HepG2 (cell line): ENCODE data around the gene BBIP1. TPM values are rescaled to one million over a fixed set of nuclear protein-coding genes. Genes with fewer than 3 reads are reported as not detected.

ENCODE experiments used
- ATAC-seq: fragments of 200-7000 bp; cut with Tn5 transposase; 3 replicates; pipeline ENCODE4 v1.9.1; 2020; ENCODE audit warnings: mild to moderate bottlenecking, moderate library complexity
- BruUV-seq: library from RNA; stranded (reverse); fragments of 400-500 nt; replicated peaks from 2 replicates; lab custom pipeline; 2021; lab: Mats Ljungman, UMichigan
- CTCF ChIA-PET: fragments of 300-600 bp; formaldehyde crosslinking; extraction: SDS; loops from one replicate; lab custom pipeline; 2021; ENCODE audit warnings: low total read pairs, inconsistent platforms, low intra/inter-chr PET ratio; lab: Yijun Ruan, JAX
- POLR2A ChIA-PET: fragments of 350-600 bp; sonication (Branson Sonifier 250); formaldehyde crosslinking; loops from one replicate; lab custom pipeline; 2020; ENCODE audit warnings: antibody characterized with exemption, inconsistent platforms; lab: Yijun Ruan, JAX
- DNase-seq: peaks from one replicate; pipeline ENCODE4 v3.0.0-alpha.2; 2015; ENCODE audit warnings: low spot score
- FAIRE-seq: peaks from 3 replicates; lab custom pipeline; 2011; peaks lifted over from hg19 to GRCh38; lab: Jason Lieb, UNC
- H2AFZ ChIP-seq: one replicate; pipeline ENCODE4 v1.6.1; 2011; ENCODE audit warnings: low read length, inconsistent platforms
- H3K27ac ChIP-seq: fragments of 300-600 bp; 3 replicates; pipeline ENCODE4 v1.8.0; 2011; ENCODE audit warnings: mixed run types, mild to moderate bottlenecking, mixed read lengths, low read length, inconsistent platforms; ENCODE audit not compliant: insufficient read depth; ENCODE audit errors: extremely low read length
- H3K27me3 ChIP-seq, 2 experiments: fragments of 200-600 bp in 1 of 2; 2 replicates in 1 of 2; 3 replicates in 1 of 2; pipeline versions ENCODE4 v1.6.0 to v1.8.0; 2011; ENCODE audit warnings: low read length in 2 of 2, mild to moderate bottlenecking in 2 of 2, moderate library complexity in 2 of 2, inconsistent platforms in 1 of 2; ENCODE audit not compliant: insufficient read depth in 2 of 2, control insufficient read depth in 1 of 2
- H3K36me3 ChIP-seq, 2 experiments: fragments of 200-600 bp in 1 of 2; replicated peaks in 1 of 2; 2 replicates in 1 of 2; 3 replicates in 1 of 2; pipeline versions ENCODE4 v1.5.1 to v1.8.0; 2011; ENCODE audit warnings: low read length in 2 of 2, inconsistent platforms in 1 of 2; ENCODE audit not compliant: insufficient read depth in 2 of 2, control insufficient read depth in 1 of 2
- H3K4me1 ChIP-seq: 2 replicates; pipeline ENCODE4 v1.5.1; 2012; ENCODE audit warnings: low read length, inconsistent platforms; ENCODE audit not compliant: insufficient read depth
- H3K4me2 ChIP-seq: 2 replicates; pipeline ENCODE4 v1.6.0; 2011; ENCODE audit warnings: low read depth, low read length, inconsistent platforms
- H3K4me3 ChIP-seq, 3 experiments: fragments of 200-600 bp in 1 of 3; sonication (generic), shearing (Covaris generic) in 1 of 3; replicated peaks in 1 of 3; 2 replicates each; pipeline ENCODE4 v1.5.1; 2011 to 2016; ENCODE audit warnings: low read length in 3 of 3, inconsistent platforms in 2 of 3, low read depth in 2 of 3, mild to moderate bottlenecking in 2 of 3, control low read depth in 1 of 3, mixed read lengths in 1 of 3; ENCODE audit not compliant: insufficient read depth in 1 of 3
- H3K79me2 ChIP-seq: one replicate; pipeline ENCODE4 v1.6.1; 2011; ENCODE audit warnings: low read length, inconsistent platforms; ENCODE audit not compliant: insufficient read depth
- H3K9ac ChIP-seq: 2 replicates; pipeline ENCODE4 v1.6.0; 2011; ENCODE audit warnings: mild to moderate bottlenecking, low read depth, low read length, inconsistent platforms; ENCODE audit not compliant: insufficient read depth
- H3K9me3 ChIP-seq: 2 replicates; pipeline ENCODE4 v1.5.1; 2012; ENCODE audit warnings: mild to moderate bottlenecking, low read length
- H4K20me1 ChIP-seq: 2 replicates; pipeline ENCODE4 v1.6.0; 2011; ENCODE audit warnings: inconsistent platforms, mild to moderate bottlenecking, low read length, moderate library complexity; ENCODE audit not compliant: insufficient read depth
- CEBPZ ChIP-seq: IDR thresholded peaks from 2 replicates; pipeline ENCODE4 v1.6.1; 2012; ENCODE audit warnings: low read length, improper control_type of control experiment
- DPF2 ChIP-seq: sonication (generic); formaldehyde crosslinking; IDR thresholded peaks from 2 replicates; pipeline ENCODE4 v1.4.0; 2020; ENCODE audit warnings: mild to moderate bottlenecking, low read depth, missing genetic modification reagents, borderline replicate concordance
- GTF2F1 ChIP-seq: fragments of 150-350 bp; IDR thresholded peaks from 2 replicates; pipeline ENCODE4 v1.6.1; 2014; ENCODE audit warnings: low read length
- NFRKB ChIP-seq: fragments of 450-650 bp; IDR thresholded peaks from 2 replicates; pipeline ENCODE4 v1.6.1; 2017
- PHF8 ChIP-seq: sonication (generic); formaldehyde crosslinking; IDR thresholded peaks from 2 replicates; pipeline ENCODE4 v1.5.0; 2020; ENCODE audit warnings: missing genetic modification reagents
- SRSF4 ChIP-seq: fragments of 200-400 bp; formaldehyde crosslinking; IDR thresholded peaks from one replicate; pipeline ENCODE4 v1.6.1; 2018; ENCODE audit warnings: mild to moderate bottlenecking, low read depth, low read length, moderate library complexity; ENCODE audit not compliant: poor library complexity, severe bottlenecking
- ZNF367 ChIP-seq: sonication (generic); formaldehyde crosslinking; IDR thresholded peaks from 2 replicates; pipeline ENCODE4 v1.4.0; 2020; ENCODE audit warnings: missing genetic modification reagents, borderline replicate concordance
- WGBS: methylation state at CpG from one replicate; pipeline ENCODE4 v1.1.6; 2017; ENCODE audit warnings: low lambda C conversion rate; 5-methylcytosine and 5-hydroxymethylcytosine counted together
- in situ Hi-C: cut with HindIII; loops from 2 replicates; pipeline ENCODE4 v1.10.0; 2017; ENCODE audit warnings: low pct_unique_long_range_greater_than_20kb; ENCODE audit not compliant: extremely low pct_ligation_motif_present
- intact Hi-C: fragments of 100-400 bp; cut with micrococcal nuclease; formaldehyde crosslinking; loops from one replicate; pipeline ENCODE4 v1.10.0; 2022; ENCODE audit not compliant: unreplicated experiment
- polyA plus RNA-seq, 8 experiments: library from polyadenylated mRNA; depleted of rRNA in 3 of 8; stranded (reverse) in 7 of 8; unstranded in 1 of 8; fragments of >200 nt; fragmentation: Illumina TruSeq in 4 of 8; extraction: Trizol in 4 of 8; gene quantifications; 2 replicates each; pipeline versions ENCODE4 v1.2.1 to v1.2.3, GENCODE V29; 2011 to 2016; ENCODE audit warnings: low read depth in 4 of 8, missing spikeins in 1 of 8, mixed read lengths in 1 of 8; ENCODE audit not compliant: insufficient read depth in 1 of 8
- total RNA-seq, 5 experiments: library from RNA; depleted of rRNA; stranded (reverse); fragments of >200 nt; fragmentation: Illumina TruSeq; extraction: Trizol; gene quantifications; 2 replicates each; pipeline ENCODE4 v1.2.3, GENCODE V29; 2016; ENCODE audit warnings: low read depth in 1 of 5
- TF ChIP-seq, protein P1 (sequence below): sonication (generic); formaldehyde crosslinking; IDR thresholded peaks from 2 replicates; pipeline ENCODE4 v1.5.0; 2020; ENCODE audit warnings: mild to moderate bottlenecking, missing genetic modification reagents
- TF ChIP-seq, protein P2 (sequence below): IDR thresholded peaks from 2 replicates; pipeline ENCODE4 v1.6.1; 2016; ENCODE audit warnings: low read depth
- TF ChIP-seq, protein P3 (sequence below): IDR thresholded peaks from 2 replicates; pipeline ENCODE4 v1.6.1; 2016; ENCODE audit warnings: control low read depth

Gene BBIP1
- total and polyA plus RNA-seq, 2 of the 13 experiments (the other 11 are each of a cell fraction or from before 2014, with no cell fraction given), result 18.3 to 24.1 TPM

GRCh38 chr10:110851020-110851612 lies 67.9 kb downstream of the BBIP1 start:
- Histone ChIP-seq H3K27me3 (no peaks in the 10 kb centered on the region; a peak in 1 of 5 replicates), H3K9me3 (no peaks in the 10 kb centered on the region), H3K4me2 (no peak overlapping the region), H3K79me2 (no peaks in the 10 kb centered on the region), H3K4me3 (no peak overlapping the region), H3K27ac (no peak overlapping the region), H3K9ac (no peak overlapping the region), H4K20me1 (no peaks in the 10 kb centered on the region), H3K4me1 (peaks cover 49% of the 10 kb centered on the region), H3K36me3 (no peaks in the 10 kb centered on the region), H2AFZ (peak overlapping the region; percentile 17)
- ChIA-PET CTCF (no interaction called here), POLR2A (interaction anchor here (1.4 to 1.6 kb wide), 2 partner anchors 16 to 20 kb away, joined by 3 to 4 read pairs; partner anchors contain the start of gene PDCD4)
- no TSS peak for BruUV-seq
- intact Hi-C loops, result no loop called here
- FAIRE-seq (no peak), ATAC-seq (no peak), DNase-seq (no peak)
- in situ Hi-C loops, result no loop called here
- WGBS, result 53% methylated on average over 8 of the region's 8 CpGs
- no peak for TF ChIP-seq NFRKB
- no peak for TF ChIP-seq GTF2F1
- TF ChIP-seq PHF8 (CRISPR knock-in tag), result no peak
- TF ChIP-seq ZNF367, result no peak
- TF ChIP-seq, protein P1, sequence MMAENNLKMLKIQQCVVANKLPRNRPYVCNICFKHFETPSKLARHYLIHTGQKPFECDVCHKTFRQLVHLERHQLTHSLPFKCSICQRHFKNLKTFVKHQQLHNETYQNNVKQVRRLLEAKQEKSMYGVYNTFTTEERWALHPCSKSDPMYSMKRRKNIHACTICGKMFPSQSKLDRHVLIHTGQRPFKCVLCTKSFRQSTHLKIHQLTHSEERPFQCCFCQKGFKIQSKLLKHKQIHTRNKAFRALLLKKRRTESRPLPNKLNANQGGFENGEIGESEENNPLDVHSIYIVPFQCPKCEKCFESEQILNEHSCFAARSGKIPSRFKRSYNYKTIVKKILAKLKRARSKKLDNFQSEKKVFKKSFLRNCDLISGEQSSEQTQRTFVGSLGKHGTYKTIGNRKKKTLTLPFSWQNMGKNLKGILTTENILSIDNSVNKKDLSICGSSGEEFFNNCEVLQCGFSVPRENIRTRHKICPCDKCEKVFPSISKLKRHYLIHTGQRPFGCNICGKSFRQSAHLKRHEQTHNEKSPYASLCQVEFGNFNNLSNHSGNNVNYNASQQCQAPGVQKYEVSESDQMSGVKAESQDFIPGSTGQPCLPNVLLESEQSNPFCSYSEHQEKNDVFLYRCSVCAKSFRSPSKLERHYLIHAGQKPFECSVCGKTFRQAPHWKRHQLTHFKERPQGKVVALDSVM, result no peak
- TF ChIP-seq, protein P2, sequence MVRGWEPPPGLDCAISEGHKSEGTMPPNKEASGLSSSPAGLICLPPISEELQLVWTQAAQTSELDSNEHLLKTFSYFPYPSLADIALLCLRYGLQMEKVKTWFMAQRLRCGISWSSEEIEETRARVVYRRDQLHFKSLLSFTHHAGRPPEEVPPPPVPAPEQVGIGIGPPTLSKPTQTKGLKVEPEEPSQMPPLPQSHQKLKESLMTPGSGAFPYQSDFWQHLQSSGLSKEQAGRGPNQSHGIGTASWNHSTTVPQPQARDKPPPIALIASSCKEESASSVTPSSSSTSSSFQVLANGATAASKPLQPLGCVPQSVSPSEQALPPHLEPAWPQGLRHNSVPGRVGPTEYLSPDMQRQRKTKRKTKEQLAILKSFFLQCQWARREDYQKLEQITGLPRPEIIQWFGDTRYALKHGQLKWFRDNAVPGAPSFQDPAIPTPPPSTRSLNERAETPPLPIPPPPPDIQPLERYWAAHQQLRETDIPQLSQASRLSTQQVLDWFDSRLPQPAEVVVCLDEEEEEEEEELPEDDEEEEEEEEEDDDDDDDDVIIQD, result no peak
- TF ChIP-seq, protein P3, sequence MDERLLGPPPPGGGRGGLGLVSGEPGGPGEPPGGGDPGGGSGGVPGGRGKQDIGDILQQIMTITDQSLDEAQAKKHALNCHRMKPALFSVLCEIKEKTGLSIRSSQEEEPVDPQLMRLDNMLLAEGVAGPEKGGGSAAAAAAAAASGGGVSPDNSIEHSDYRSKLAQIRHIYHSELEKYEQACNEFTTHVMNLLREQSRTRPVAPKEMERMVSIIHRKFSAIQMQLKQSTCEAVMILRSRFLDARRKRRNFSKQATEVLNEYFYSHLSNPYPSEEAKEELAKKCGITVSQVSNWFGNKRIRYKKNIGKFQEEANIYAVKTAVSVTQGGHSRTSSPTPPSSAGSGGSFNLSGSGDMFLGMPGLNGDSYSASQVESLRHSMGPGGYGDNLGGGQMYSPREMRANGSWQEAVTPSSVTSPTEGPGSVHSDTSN (CRISPR knock-in tag), result no peak
- TF ChIP-seq CEBPZ, result no peak
- no peak for TF ChIP-seq DPF2 (CRISPR knock-in tag)
- no peak for TF ChIP-seq SRSF4
